Mucosa of stomach (tissue), 1 donor: Measurements from ENCODE around the gene C1QBP.
"Not testable (repeated sequence)": the region's sequence is repeated elsewhere in the genome, so short reads cannot be mapped to it uniquely, and the experiment has no call there.

Experiments
- H3K27me3 ChIP-seq: one replicate; pipeline ENCODE4 v1.7.0; 2013; ENCODE audit warnings: mild to moderate bottlenecking, low read length; ENCODE audit not compliant: control insufficient read depth, insufficient read depth
- H3K36me3 ChIP-seq: one replicate; pipeline ENCODE4 v1.7.0; 2013; ENCODE audit warnings: low read length; ENCODE audit not compliant: control insufficient read depth, insufficient read depth
- H3K4me1 ChIP-seq: one replicate; pipeline ENCODE4 v1.7.0; 2013; ENCODE audit warnings: mild to moderate bottlenecking, low read length; ENCODE audit not compliant: control insufficient read depth, insufficient read depth
- H3K4me3 ChIP-seq: one replicate; pipeline ENCODE4 v1.7.0; 2013; ENCODE audit warnings: low read length
- H3K9ac ChIP-seq: one replicate; pipeline ENCODE4 v1.7.0; 2013; ENCODE audit warnings: mild to moderate bottlenecking, low read length, moderate library complexity
- H3K9me3 ChIP-seq: one replicate; pipeline ENCODE4 v1.7.0; 2013; ENCODE audit warnings: mild to moderate bottlenecking, low read length, moderate library complexity; ENCODE audit not compliant: control insufficient read depth
- donor health status: Pancreatic carcinoma.

Gene C1QBP

GRCh38 chr17:5466295-5466694, 27.3 kb upstream of the C1QBP start:
- no peak overlapping the region for H3K4me3 ChIP-seq
- peaks cover 7% of the 10 kb centered on the region for H3K4me1 ChIP-seq
- H3K27me3 ChIP-seq = no peaks in the 10 kb centered on the region
- H3K9me3 ChIP-seq = no peaks in the 10 kb centered on the region
- H3K36me3 ChIP-seq = no peaks in the 10 kb centered on the region
- no peak overlapping the region for H3K9ac ChIP-seq

- no peak overlapping the region for H3K4me3 ChIP-seq
Measured at GRCh38 chr17:5464717-5465507, 26.0 kb upstream of the C1QBP start.

DNA sequence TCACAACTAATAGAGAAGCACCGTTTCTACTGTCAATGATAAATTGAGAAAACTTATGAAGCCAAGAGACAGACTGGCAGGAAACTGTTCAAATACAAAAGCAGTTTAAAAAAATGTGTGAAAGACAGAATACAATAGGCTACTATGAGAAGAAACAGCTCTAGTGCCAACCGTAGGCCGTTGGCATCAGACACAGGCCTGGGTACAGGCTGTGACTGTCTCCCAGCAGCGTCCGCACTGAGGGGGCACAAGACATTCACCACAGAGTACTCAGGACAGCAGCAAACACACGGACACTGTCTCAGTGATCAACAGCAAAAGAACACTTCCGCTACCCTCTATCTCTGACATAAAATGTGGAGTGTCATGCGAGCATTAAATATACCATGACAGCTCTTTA, 7.8 kb upstream of the C1QBP start:
- H3K36me3 ChIP-seq = peaks cover 8% of the 10 kb centered on the region
- H3K27me3 ChIP-seq = no peaks in the 10 kb centered on the region
- no peak overlapping the region for H3K4me3 ChIP-seq
- no peaks in the 10 kb centered on the region for H3K4me1 ChIP-seq
- no peaks in the 10 kb centered on the region for H3K9me3 ChIP-seq
- H3K9ac ChIP-seq = no peak overlapping the region

More at GRCh38 chr17:5464717-5465507, 26.0 kb upstream of the C1QBP start:
- Histone ChIP-seq H3K4me1 (peaks cover 7% of the 10 kb centered on the region), H3K27me3 (no peaks in the 10 kb centered on the region), H3K9ac (no peak overlapping the region), H3K36me3 (no peaks in the 10 kb centered on the region), H3K9me3 (no peaks in the 10 kb centered on the region)

- Histone ChIP-seq H3K27me3 (no peaks in the 10 kb centered on the region), H3K9ac (no peak overlapping the region), H3K4me1 (peaks cover 5% of the 10 kb centered on the region), H3K4me3 (no peak overlapping the region), H3K9me3 (no peaks in the 10 kb centered on the region), H3K36me3 (no peaks in the 10 kb centered on the region)
Measured at GRCh38 chr17:5444209-5444608, 5.3 kb upstream of the C1QBP start.

- no peaks in the 10 kb centered on the region for H3K36me3 ChIP-seq
- no peak overlapping the region for H3K4me3 ChIP-seq
- peaks cover 6% of the 10 kb centered on the region for H3K4me1 ChIP-seq
- no peaks in the 10 kb centered on the region for H3K27me3 ChIP-seq
- no peak overlapping the region for H3K9ac ChIP-seq
- no peaks in the 10 kb centered on the region for H3K9me3 ChIP-seq
Measured at GRCh38 chr17:5443728-5444127, 4.8 kb upstream of the C1QBP start.

DNA sequence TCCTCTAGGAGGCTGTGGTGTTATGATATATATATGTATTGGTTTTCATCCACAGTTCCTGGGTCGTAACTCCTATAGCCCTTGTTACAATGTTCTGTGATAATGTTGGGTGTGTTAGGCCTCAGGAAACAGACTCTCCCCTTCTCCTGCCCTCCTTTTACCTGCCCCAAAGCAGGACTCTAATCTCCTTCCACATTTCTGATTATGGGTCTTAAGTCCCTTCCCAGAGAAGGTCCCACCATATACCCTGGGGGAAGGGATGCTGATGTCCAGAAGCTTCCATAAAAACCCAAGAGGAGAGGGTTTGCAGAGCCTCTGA, 450 bp upstream of the C1QBP start:
- H3K4me3 ChIP-seq = peak overlapping the region; percentile 33
- H3K36me3 ChIP-seq = peaks cover 5% of the 10 kb centered on the region
- H3K4me1 ChIP-seq = peaks cover 12% of the 10 kb centered on the region
- H3K9ac ChIP-seq = peak overlapping the region; percentile 66
- no peaks in the 10 kb centered on the region for H3K27me3 ChIP-seq
- no peaks in the 10 kb centered on the region for H3K9me3 ChIP-seq

DNA sequence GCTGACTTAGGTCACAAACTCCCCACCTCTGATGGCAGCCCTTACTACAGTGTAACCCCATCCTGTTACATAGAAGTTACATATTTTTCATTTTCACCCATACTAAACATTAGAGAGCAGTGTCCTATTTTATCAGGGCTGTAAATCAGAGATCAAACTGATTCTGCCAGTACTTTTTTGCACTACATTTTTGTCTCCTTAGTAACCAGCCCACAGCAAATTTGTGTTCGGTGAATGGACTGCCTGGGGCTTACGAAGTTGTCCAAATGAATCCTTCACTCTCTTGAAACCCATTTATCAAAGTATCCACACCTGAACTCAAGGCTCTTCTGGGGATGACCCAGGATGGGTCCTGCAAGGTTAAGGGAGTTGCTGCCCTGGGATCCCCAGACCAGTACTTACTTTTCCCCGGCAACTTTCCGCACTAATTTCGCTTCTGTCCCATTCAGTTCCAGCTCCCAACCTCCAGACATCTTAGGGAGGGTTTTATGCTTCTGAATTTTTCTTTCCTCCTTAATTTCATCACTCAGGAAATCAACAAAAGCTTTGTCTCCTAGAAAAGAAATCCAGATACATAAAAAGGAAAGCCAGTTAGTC, 1.1 kb downstream of the C1QBP start:
- Histone ChIP-seq H3K4me1 (peaks cover 12% of the 10 kb centered on the region), H3K9ac (peak overlapping the region; percentile 65), H3K27me3 (no peaks in the 10 kb centered on the region), H3K4me3 (no peak overlapping the region), H3K36me3 (peaks cover 18% of the 10 kb centered on the region), H3K9me3 (no peaks in the 10 kb centered on the region)

GRCh38 chr17:5435781-5436315, 3.1 kb downstream of the C1QBP start:
- Histone ChIP-seq H3K4me1 (peaks cover 16% of the 10 kb centered on the region), H3K36me3 (peaks cover 19% of the 10 kb centered on the region)
- H3K9me3 ChIP-seq, H3K4me3 ChIP-seq, H3K27me3 ChIP-seq, H3K9ac ChIP-seq: not testable (repeated sequence)

DNA sequence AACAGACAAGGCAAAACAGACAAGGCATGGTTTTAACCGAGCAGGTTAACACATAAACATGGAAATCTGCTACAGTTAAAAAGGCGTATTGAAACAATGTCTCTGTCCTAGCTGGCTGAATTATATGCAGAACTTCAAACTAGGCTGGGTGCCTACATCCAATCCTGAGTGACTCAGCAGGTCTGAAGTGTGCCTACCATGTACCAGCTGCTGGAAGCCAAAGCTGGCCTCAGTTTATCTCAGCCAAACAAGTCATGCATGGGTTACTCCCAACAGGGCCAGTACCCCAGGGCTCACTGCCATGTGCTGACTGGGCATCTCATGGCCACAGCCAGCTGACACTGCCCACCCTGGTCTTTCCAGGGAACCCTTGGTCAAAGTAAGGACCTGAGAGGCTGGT, 4.0 kb downstream of the C1QBP start:
- no peaks in the 10 kb centered on the region for H3K9me3 ChIP-seq
- peaks cover 19% of the 10 kb centered on the region for H3K36me3 ChIP-seq
- H3K27me3 ChIP-seq = no peaks in the 10 kb centered on the region
- no peak overlapping the region for H3K9ac ChIP-seq
- H3K4me1 ChIP-seq = peaks cover 17% of the 10 kb centered on the region
- H3K4me3 ChIP-seq = no peak overlapping the region

DNA sequence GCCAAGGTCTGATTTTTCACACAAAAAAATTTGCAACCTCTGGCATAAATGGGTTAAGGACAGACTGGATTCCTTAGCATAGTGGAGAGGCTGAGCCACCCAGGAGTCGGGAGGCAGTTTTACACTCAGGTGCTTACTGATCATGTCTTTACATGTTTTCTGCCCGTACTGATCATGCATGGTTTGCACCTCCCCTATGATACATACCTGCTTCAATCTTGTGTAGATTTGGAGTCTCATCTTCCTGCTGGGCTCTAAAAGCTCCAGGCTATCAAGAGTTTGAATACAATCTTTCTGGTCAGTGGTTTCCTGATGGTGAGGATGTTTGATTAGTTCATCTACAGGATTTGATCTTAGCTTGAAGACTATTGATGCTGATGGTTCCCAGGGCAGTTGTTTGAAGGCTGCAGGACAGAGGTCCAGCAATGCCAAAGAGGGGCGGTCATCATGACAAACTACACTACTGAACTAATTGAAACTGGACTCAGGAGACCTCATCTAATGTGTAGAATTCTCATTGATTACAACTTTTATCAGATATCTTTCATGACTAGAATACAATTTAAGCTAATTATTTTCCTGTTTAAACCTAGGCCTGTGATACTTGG, 6.9 kb downstream of the C1QBP start:
- Histone ChIP-seq H3K4me1 (peaks cover 13% of the 10 kb centered on the region), H3K36me3 (peaks cover 19% of the 10 kb centered on the region), H3K27me3 (no peaks in the 10 kb centered on the region), H3K4me3 (no peak overlapping the region), H3K9ac (no peak overlapping the region), H3K9me3 (no peaks in the 10 kb centered on the region)

- not testable (repeated sequence) for H3K9ac ChIP-seq, H3K27me3 ChIP-seq
Measured at GRCh38 chr17:5431234-5431633, 7.7 kb downstream of the C1QBP start.

DNA sequence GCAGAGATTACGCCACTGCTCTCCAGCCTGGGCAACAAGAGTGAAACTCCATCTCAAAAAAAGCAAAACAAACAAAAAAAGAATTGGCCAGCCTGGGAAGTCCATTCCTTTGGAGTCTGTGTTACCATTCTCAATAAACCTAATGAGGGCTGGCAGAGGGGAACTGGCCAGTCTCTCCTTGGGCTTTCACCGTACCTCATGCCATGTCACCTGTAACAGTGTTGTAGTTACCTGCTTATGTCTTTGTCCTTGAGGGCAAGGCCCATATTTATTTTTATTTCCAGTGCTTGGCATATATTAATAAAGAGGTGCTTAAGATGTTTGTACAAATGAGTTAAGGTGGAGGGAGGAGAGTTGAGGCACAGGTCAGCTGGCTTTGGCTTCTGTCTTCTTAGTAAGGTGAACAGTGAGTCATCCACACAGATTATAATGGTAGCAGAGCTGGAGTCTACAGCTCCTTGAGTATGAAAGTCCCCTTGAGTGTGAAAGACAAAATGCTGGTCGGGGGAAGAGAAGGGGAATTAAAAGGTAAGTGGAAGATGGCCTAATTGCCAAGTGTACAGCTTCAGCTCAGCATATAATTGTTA, 8.4 kb downstream of the C1QBP start:
- Histone ChIP-seq H3K36me3 (peaks cover 27% of the 10 kb centered on the region), H3K9ac (no peak overlapping the region), H3K4me3 (no peak overlapping the region), H3K27me3 (no peaks in the 10 kb centered on the region), H3K9me3 (no peaks in the 10 kb centered on the region), H3K4me1 (peaks cover 13% of the 10 kb centered on the region)

More at GRCh38 chr17:5431234-5431633, 7.7 kb downstream of the C1QBP start:
- peaks cover 13% of the 10 kb centered on the region for H3K4me1 ChIP-seq
- peaks cover 21% of the 10 kb centered on the region for H3K36me3 ChIP-seq
- H3K4me3 ChIP-seq, H3K9me3 ChIP-seq: not testable (repeated sequence)
